ENCODE results near the gene FFAR1.

Gene FFAR1

GRCh38 chr19:35349614-35350521, 2.2 kb downstream of the FFAR1 start:
- no peak for TF ChIP-seq CTCF (IDR thresholded peaks at IDR 0.05; ENCODE audit: insufficient read depth, low read length, missing control alignments)
- H3K4me3 ChIP-seq (ENCODE audit: low read depth, low read length) = no peak overlapping the region
- CTCF ChIA-PET = interaction anchor here (1.3 kb wide), 1 partner anchor 142 kb away, joined by 3 read pairs; no protein-coding TSS in a partner anchor
- DNase-seq (ENCODE audit: low read depth, low spot score) = no peak
- POLR2A ChIA-PET = no interaction called here

GRCh38 chr19:35350591-35350990, 2.9 kb downstream of the FFAR1 start:
- H3K4me3 ChIP-seq (ENCODE audit: low read depth, low read length) = no peak overlapping the region
- ChIA-PET CTCF (interaction anchor here (3.6 to 6.3 kb wide), 2 partner anchors 118 to 144 kb away, joined by 20 to 93 read pairs; no protein-coding TSS in a partner anchor), POLR2A (no interaction called here)
- no peak for TF ChIP-seq CTCF (IDR thresholded peaks at IDR 0.05; ENCODE audit: insufficient read depth, low read length, missing control alignments)
- DNase-seq (ENCODE audit: low read depth, low spot score) = no peak

- no peak for TF ChIP-seq CTCF (IDR thresholded peaks at IDR 0.05; ENCODE audit: insufficient read depth, low read length, missing control alignments)
- H3K4me3 ChIP-seq (ENCODE audit: low read depth, low read length) = no peak overlapping the region
- POLR2A ChIA-PET = no interaction called here
- no peak for DNase-seq (ENCODE audit: low read depth, low spot score)
- CTCF ChIA-PET = interaction anchor here (1.3 to 6.3 kb wide), 4 partner anchors 10 to 143 kb away, joined by 4 to 93 read pairs (median 12); no protein-coding TSS in a partner anchor
Observed at GRCh38 chr19:35351411-35352176, 3.9 kb downstream of the FFAR1 start.

GRCh38 chr19:35352177-35352447, 4.4 kb downstream of the FFAR1 start:
- POLR2A ChIA-PET = no interaction called here
- H3K4me3 ChIP-seq (ENCODE audit: low read depth, low read length) = no peak overlapping the region
- DNase-seq (ENCODE audit: low read depth, low spot score) = no peak
- TF ChIP-seq CTCF (IDR thresholded peaks at IDR 0.05; ENCODE audit: insufficient read depth, low read length, missing control alignments) = no peak
- CTCF ChIA-PET = interaction anchor here (1.0 to 6.3 kb wide), 14 partner anchors 10 to 364 kb away, joined by 3 to 93 read pairs (median 4); no protein-coding TSS in a partner anchor

- DNase-seq (ENCODE audit: low read depth, low spot score) = peak; percentile 9
- CTCF ChIA-PET = interaction anchor here (0.6 to 6.3 kb wide), 29 partner anchors 8 to 363 kb away, joined by 3 to 93 read pairs (median 4); partner anchors contain the start of gene FFAR2
- POLR2A ChIA-PET = no interaction called here
Observed at GRCh38 chr19:35352448-35353304, 5.0 kb downstream of the FFAR1 start.

More at GRCh38 chr19:35352448-35353304, 5.0 kb downstream of the FFAR1 start:
- no peak overlapping the region for H3K4me3 ChIP-seq (ENCODE audit: low read depth, low read length)
- TF ChIP-seq CTCF (IDR thresholded peaks at IDR 0.05; ENCODE audit: insufficient read depth, low read length, missing control alignments) = peak; percentile 81
